GM21576 (cell line): ENCODE measurements around the gene KLK12.

Experiments used
- ATAC-seq: cut with Tn5 transposase; IDR thresholded peaks from one replicate; pipeline ENCODE4 v1.9.1; 2021; ENCODE audit warnings: mild to moderate bottlenecking, moderate library complexity; ENCODE audit not compliant: unreplicated experiment

KLK12 gene

GRCh38 chr19:50983625-50984292 is 51.0 kb downstream of the KLK12 start, which contains the start of gene KLK7:
KLK7 (minus strand) TSS chr19:50983917; CDS start chr19:50982399, 1,518 bp downstream.
- no peak for ATAC-seq

- ATAC-seq: no peak
Measured at GRCh38 chr19:50982186-50982585, 52.6 kb downstream of the KLK12 start.

GRCh38 chr19:50981587-50982146 is 53.1 kb downstream of the KLK12 start:
- ATAC-seq: no peak

GRCh38 chr19:50980208-50980607 is 54.6 kb downstream of the KLK12 start:
- no peak for ATAC-seq

- ATAC-seq: no peak
Measured at GRCh38 chr19:50979758-50980157, 55.0 kb downstream of the KLK12 start.
